ENCODE measurements around the gene NEK6. TPM values are rescaled to one million over a fixed set of nuclear protein-coding genes. Genes with fewer than 3 reads are reported as not detected.

The NEK6 gene
- total RNA-seq, 6 donors from 2014 or later: 33.8 to 144 (median 59.7) TPM

GRCh38 chr9:124273427-124274160 is 15.8 kb downstream of the NEK6 start:
- ATAC-seq (ENCODE audit: low FRiP score in 2 of 2) (no peak), DNase-seq (no peak)
- H3K27ac ChIP-seq: peak overlapping the region in 1 of 4 donors; percentile 43
- H3K36me3 ChIP-seq: no peaks in the 10 kb centered on the region
- WGBS, 2 donors: 86% methylated on average over 21 of the region's 21 CpGs
- no peak overlapping the region for H3K4me3 ChIP-seq
- TF ChIP-seq POLR2AphosphoS5 (IDR thresholded peaks at IDR 0.05): no peak
- no peak for TF ChIP-seq EP300 (IDR thresholded peaks at IDR 0.05)
- no peak for TF ChIP-seq POLR2A (IDR thresholded peaks at IDR 0.05)
- TF ChIP-seq, protein P1, sequence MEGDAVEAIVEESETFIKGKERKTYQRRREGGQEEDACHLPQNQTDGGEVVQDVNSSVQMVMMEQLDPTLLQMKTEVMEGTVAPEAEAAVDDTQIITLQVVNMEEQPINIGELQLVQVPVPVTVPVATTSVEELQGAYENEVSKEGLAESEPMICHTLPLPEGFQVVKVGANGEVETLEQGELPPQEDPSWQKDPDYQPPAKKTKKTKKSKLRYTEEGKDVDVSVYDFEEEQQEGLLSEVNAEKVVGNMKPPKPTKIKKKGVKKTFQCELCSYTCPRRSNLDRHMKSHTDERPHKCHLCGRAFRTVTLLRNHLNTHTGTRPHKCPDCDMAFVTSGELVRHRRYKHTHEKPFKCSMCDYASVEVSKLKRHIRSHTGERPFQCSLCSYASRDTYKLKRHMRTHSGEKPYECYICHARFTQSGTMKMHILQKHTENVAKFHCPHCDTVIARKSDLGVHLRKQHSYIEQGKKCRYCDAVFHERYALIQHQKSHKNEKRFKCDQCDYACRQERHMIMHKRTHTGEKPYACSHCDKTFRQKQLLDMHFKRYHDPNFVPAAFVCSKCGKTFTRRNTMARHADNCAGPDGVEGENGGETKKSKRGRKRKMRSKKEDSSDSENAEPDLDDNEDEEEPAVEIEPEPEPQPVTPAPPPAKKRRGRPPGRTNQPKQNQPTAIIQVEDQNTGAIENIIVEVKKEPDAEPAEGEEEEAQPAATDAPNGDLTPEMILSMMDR (IDR thresholded peaks at IDR 0.05): no peak
- H3K4me1 ChIP-seq: peaks cover 28 to 72% (median 49%) of the 10 kb centered on the region in 4 donors
- no peaks in the 10 kb centered on the region for H3K27me3 ChIP-seq
- H3K9me3 ChIP-seq: no peaks in the 10 kb centered on the region

- TF ChIP-seq POLR2AphosphoS5 (IDR thresholded peaks at IDR 0.05): no peak
- 85 to 98% methylated on average over 6 of the region's 6 CpGs for WGBS, 2 donors
- H3K4me3 ChIP-seq: no peak overlapping the region
- H3K36me3 ChIP-seq: no peaks in the 10 kb centered on the region
- no peaks in the 10 kb centered on the region for H3K27me3 ChIP-seq
- ATAC-seq (ENCODE audit: low FRiP score in 2 of 2): no peak
- no peak for DNase-seq
- H3K9me3 ChIP-seq: no peaks in the 10 kb centered on the region
- H3K27ac ChIP-seq: no peak overlapping the region
- peaks cover 30 to 72% (median 55%) of the 10 kb centered on the region in 4 donors for H3K4me1 ChIP-seq
Observed at GRCh38 chr9:124274226-124274625, 16.5 kb downstream of the NEK6 start.

DNA sequence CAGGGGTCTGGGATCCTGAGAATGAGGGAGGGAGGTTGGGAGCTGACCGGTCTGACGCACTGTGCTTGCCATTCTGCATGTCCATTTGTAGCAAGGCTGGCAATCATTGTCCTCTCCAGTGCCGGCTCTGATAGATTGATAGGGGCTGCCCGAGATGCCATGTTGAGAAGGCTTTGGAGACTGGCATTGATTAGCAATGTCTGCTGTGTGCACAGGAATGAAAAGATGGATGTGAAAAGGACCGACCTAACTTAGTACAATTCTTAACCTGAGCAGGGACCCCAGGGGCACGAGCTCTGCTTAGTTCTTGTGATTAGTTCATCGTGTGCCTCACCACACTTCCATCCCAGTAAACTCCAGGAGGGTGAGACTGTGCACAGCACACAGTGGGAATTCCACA is 17.0 kb downstream of the NEK6 start:
- ATAC-seq (ENCODE audit: low FRiP score in 2 of 2) (no peak), DNase-seq (no peak)
- no peak overlapping the region for H3K27ac ChIP-seq
- WGBS, 2 donors: 95 to 96% methylated on average over 5 to 7 of the region's 7 CpGs
- no peaks in the 10 kb centered on the region for H3K27me3 ChIP-seq
- peaks cover 33 to 76% (median 58%) of the 10 kb centered on the region in 4 donors for H3K4me1 ChIP-seq
- H3K36me3 ChIP-seq: no peaks in the 10 kb centered on the region
- no peak overlapping the region for H3K4me3 ChIP-seq
- TF ChIP-seq, protein P1 (IDR thresholded peaks at IDR 0.05): no peak
- TF ChIP-seq POLR2A (IDR thresholded peaks at IDR 0.05) (no peak), POLR2AphosphoS5 (IDR thresholded peaks at IDR 0.05) (no peak), EP300 (IDR thresholded peaks at IDR 0.05) (no peak)
- H3K9me3 ChIP-seq: no peaks in the 10 kb centered on the region

DNA sequence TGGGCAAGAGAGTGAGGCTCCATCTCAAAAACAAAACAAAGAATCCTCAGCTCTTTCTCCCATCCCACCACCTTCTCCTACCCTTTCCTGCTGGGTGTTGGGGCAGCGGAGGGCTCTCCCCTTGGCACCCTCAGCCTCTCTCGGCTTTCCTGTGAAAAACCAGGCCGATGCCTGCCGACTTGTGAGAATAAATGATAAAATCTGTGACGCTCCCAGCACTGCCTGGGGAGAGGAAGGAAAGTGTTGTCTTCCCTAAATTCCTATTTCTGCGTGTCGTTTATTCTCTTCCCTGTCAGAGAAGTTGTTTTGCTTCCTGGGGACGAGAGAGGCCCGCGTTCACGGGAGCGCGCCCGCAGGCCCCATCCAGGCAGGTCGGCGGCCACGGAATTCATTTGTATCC is 19.7 kb downstream of the NEK6 start:
- DNase-seq (no peak), ATAC-seq (ENCODE audit: low FRiP score in 2 of 2) (no peak)
- H3K27me3 ChIP-seq: no peaks in the 10 kb centered on the region
- peak overlapping the region in 2 of 4 donors; percentile 4 to 84 for H3K27ac ChIP-seq
- peaks cover 38 to 76% (median 58%) of the 10 kb centered on the region in 4 donors for H3K4me1 ChIP-seq
- TF ChIP-seq, protein P1 (IDR thresholded peaks at IDR 0.05): no peak
- TF ChIP-seq POLR2AphosphoS5 (IDR thresholded peaks at IDR 0.05): no peak
- no peak for TF ChIP-seq EP300 (IDR thresholded peaks at IDR 0.05)
- TF ChIP-seq POLR2A (IDR thresholded peaks at IDR 0.05): no peak
- no peaks in the 10 kb centered on the region for H3K36me3 ChIP-seq
- H3K9me3 ChIP-seq: no peaks in the 10 kb centered on the region
- 70 to 82% methylated on average over 17 of the region's 17 CpGs for WGBS, 2 donors
- no peak overlapping the region for H3K4me3 ChIP-seq

GRCh38 chr9:124278054-124278540 is 20.3 kb downstream of the NEK6 start:
- Histone ChIP-seq H3K27ac (peak overlapping the region in 2 of 4 donors; percentile 84), H3K4me1 (peaks cover 44 to 76% (median 60%) of the 10 kb centered on the region in 4 donors)
- WGBS, 2 donors: 73 to 85% methylated on average over 17 to 18 of the region's 18 CpGs

More at GRCh38 chr9:124278054-124278540, 20.3 kb downstream of the NEK6 start:
- DNase-seq (peak in 1 of 2 donors; percentile 51), ATAC-seq (ENCODE audit: low FRiP score in 2 of 2) (no peak)
- H3K36me3 ChIP-seq: no peaks in the 10 kb centered on the region
- TF ChIP-seq, protein P1 (IDR thresholded peaks at IDR 0.05): no peak
- TF ChIP-seq EP300 (IDR thresholded peaks at IDR 0.05) (no peak), POLR2AphosphoS5 (IDR thresholded peaks at IDR 0.05) (no peak), POLR2A (IDR thresholded peaks at IDR 0.05) (no peak)
- H3K9me3 ChIP-seq: no peaks in the 10 kb centered on the region
- no peak overlapping the region for H3K4me3 ChIP-seq
- H3K27me3 ChIP-seq: no peaks in the 10 kb centered on the region

Data from upper lobe of left lung (tissue), 6 donors.